ENCODE measurements around the gene RPS6KA2. TPM values are rescaled to one million over a fixed set of nuclear protein-coding genes. Genes with fewer than 3 reads are reported as not detected.
"Not testable (repeated sequence)": the region's sequence is repeated elsewhere in the genome, so short reads cannot be mapped to it uniquely, and the experiment has no call there.

RPS6KA2 gene
- total RNA-seq, 1 donor = 2.4 TPM

DNA sequence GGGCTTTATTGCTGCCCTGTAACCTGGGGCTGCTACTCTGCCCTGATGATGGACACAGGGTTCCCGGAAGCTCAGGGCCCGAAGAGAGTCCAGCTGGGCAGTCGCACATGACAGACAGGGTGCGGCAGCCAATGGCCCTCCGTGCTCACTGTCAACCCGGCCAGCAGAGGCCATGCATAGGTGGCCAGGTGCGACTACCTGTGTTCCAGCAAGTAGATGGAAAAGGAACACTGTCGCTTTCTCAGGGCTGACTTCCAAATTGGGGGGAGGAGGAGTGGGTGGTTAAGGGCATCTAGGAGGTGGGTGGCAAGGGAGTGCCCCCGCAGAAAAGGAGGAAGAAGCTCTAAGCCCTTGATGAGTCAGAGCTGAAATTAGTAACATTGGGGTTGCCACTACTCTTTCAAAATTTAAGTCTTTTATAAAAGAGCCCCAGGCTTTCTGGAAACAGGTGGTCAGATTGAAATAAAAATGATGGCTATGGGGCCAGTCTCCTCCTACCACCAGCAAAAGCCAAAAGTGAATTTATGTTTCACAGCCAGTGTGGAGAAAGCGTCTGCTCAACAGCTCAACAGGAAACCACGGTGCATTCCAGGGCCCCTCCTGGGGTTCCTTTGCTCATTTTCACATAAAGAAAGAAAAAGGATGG, 38.2 kb downstream of the RPS6KA2 start:
- H3K27me3 ChIP-seq (ENCODE audit: insufficient read depth, low read length) = no peaks in the 10 kb centered on the region
- H3K4me1 ChIP-seq (ENCODE audit: insufficient read depth, low read length) = peaks cover 54% of the 10 kb centered on the region
- H3K4me3 ChIP-seq (ENCODE audit: low read length) = no peak overlapping the region
- no peaks in the 10 kb centered on the region for H3K9me3 ChIP-seq (ENCODE audit: low read depth, low read length)

DNA sequence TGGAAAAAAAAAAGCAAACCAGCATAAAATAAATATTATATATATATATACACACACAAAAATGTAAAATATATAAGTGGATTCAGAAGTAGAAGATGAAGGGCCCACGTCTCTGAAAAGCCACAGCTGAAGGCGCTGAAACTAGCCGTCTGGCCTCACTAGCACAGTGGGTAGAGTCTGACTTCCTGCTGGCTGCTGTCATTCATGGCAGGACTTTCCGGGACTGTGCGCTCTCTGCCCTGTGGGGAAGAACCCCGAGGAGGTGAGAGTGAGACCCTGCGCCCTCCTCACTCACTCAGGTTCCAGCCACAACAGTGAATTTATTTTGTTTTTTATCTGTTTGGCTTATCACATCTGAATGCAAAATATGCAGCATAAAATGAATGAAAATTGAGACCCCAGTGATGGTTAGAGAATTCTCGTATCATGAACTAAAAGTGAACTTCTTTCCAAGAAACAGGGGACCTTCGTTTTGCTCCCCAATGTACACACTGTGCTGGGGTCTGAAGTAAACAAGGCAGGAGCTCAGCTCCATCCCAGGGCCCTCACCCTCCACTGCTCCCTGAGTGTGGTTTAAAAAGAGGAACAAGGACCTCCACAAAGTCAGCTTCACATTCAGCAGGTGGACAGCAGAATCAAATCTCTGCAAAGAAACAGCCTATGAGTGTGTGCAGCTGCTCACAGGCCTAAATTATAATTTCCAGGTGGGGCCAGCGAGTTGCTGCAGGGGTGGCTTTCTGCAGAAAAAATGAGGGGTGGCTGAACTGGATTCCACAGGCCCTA, 39.2 kb downstream of the RPS6KA2 start:
- H3K4me1 ChIP-seq (ENCODE audit: insufficient read depth, low read length) = peaks cover 63% of the 10 kb centered on the region
- no peak overlapping the region for H3K4me3 ChIP-seq (ENCODE audit: low read length)
- H3K9me3 ChIP-seq (ENCODE audit: low read depth, low read length) = no peaks in the 10 kb centered on the region
- no peaks in the 10 kb centered on the region for H3K27me3 ChIP-seq (ENCODE audit: insufficient read depth, low read length)

DNA sequence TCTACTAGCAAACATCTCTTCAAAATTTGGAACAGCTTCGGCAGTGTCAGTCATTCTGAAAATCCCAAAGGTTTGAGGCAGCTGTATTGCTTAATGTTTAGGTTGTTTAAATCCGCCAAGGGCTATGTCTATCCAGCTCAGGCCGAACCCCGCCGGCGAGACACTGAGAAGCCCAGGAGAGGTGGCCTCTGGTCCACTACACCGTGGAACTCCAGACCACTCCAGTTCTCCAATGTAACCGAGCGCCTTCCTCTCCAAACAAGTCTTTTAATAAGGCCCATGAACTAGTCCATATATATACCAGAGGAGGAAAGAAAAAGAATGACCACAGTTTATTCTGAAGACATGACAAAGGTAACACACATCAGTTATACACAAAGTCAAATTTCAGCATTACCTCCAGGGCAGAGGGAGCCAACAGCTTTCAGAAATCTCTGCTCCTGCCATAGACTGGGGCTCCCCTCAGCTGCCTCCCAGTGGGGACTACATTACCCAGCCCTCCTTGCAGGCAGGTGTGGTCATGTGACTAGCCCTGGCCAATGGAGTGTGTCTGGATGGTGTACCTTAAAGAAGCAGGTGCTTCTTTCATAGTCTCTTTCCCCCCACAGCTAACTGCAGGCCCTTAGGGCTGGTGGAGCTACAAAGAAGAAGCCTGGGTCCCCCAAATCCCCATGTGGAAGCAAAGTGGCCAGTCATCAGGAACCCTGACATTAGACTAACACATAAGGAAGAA, 40.5 kb downstream of the RPS6KA2 start, which contains the start of gene RAMACL:
RAMACL (minus strand) TSS at position 255 of the 733 bp plus-strand sequence; CDS start at position 54, 201 bp downstream.
- peaks cover 63% of the 10 kb centered on the region for H3K4me1 ChIP-seq (ENCODE audit: insufficient read depth, low read length)

DNA sequence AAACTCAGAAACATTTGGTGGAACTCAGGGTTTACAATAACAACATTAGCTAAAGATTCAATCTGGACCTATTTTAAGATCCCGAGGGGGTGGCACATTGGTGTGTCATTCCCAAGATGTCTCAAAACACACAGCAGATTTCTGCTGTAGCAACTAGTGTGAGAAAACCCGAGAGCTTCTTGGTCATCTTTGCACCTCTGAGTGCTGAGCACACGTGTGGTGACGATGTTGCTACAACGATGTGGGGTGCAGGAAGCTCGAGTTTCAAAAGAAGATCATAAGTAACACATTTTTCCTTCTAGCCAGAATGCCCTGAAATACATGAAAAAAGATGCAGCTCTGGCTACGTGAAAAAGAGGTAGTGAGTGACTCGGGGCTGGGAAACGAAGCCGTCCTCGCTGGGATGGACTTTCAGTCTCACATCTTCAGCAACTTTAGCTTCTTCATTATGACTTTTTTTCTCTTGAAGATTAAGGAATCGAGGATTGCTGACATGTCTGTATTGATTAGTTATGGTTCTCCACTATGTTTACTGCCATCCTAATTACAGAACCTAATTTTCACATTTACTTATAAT, 42.1 kb downstream of the RPS6KA2 start:
- H3K27me3 ChIP-seq (ENCODE audit: insufficient read depth, low read length) = no peaks in the 10 kb centered on the region
- peaks cover 55% of the 10 kb centered on the region for H3K4me1 ChIP-seq (ENCODE audit: insufficient read depth, low read length)
- H3K4me3 ChIP-seq (ENCODE audit: low read length) = no peak overlapping the region
- no peaks in the 10 kb centered on the region for H3K9me3 ChIP-seq (ENCODE audit: low read depth, low read length)

More for the DNA sequence above, 40.5 kb downstream of the RPS6KA2 start, which contains the start of gene RAMACL:
- H3K27me3 ChIP-seq (ENCODE audit: insufficient read depth, low read length) = no peaks in the 10 kb centered on the region
- H3K4me3 ChIP-seq (ENCODE audit: low read length) = no peak within 1 kb of the TSS
- no peaks in the 10 kb centered on the region for H3K9me3 ChIP-seq (ENCODE audit: low read depth, low read length)

DNA sequence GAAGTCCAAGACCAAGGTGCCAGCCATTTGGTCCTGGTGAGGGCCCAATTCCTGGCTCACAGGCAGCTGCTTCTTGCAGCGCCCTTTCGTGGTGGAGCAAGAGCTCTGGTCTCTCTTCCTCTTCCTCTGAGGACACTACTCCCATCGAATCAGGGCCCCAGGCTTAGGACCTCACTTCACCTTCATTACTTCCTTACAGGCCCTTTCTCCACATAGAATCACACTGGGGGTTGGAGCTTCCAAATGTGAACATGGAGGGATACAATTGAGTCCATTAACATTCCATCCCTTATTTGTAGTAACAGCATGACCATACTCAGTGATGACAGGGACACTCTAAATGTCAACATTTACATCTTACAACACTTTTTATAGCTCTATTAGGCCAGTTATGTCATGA, 42.9 kb downstream of the RPS6KA2 start:
- Histone ChIP-seq H3K27me3 (ENCODE audit: insufficient read depth, low read length) (no peaks in the 10 kb centered on the region), H3K4me1 (ENCODE audit: insufficient read depth, low read length) (peaks cover 47% of the 10 kb centered on the region), H3K4me3 (ENCODE audit: low read length) (no peak overlapping the region), H3K9me3 (ENCODE audit: low read depth, low read length) (no peaks in the 10 kb centered on the region)

DNA sequence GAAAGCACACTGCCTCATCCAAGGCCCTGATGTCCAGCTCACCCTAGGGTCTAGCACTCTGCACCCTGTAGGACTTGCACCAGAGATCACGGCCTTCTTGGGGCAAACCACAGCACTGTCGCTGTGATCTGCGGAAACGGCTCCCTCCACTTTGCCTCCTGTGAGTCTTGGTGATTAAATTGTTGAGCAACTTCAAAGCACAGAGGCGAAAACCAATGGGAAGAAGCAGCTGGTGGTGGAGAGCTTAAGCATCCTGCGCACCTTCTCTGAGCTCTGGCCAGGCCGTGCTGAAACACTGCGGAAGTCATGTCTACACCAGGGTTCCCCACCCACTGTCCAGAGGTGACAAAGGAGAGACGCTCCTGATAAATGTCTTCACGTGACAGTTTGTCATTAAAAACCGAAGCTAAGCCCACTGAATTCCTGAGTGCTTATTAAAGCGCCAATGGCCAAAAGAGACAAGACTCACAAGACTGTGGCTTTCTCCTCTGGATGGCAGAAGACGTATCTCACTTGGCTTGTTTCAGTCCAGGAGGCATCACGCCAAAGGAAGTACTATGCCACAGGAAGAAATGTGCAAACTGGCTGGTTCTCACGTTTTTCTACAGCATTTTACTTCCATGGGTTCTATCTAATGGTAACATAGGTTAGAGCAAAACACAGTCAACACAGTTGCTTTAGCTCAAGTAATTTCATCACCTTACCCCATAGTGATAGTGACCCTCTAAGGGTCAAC, 43.7 kb downstream of the RPS6KA2 start:
- peaks cover 40% of the 10 kb centered on the region for H3K4me1 ChIP-seq (ENCODE audit: insufficient read depth, low read length)
- H3K9me3 ChIP-seq (ENCODE audit: low read depth, low read length) = no peaks in the 10 kb centered on the region
- H3K4me3 ChIP-seq (ENCODE audit: low read length) = no peak overlapping the region
- no peaks in the 10 kb centered on the region for H3K27me3 ChIP-seq (ENCODE audit: insufficient read depth, low read length)

DNA sequence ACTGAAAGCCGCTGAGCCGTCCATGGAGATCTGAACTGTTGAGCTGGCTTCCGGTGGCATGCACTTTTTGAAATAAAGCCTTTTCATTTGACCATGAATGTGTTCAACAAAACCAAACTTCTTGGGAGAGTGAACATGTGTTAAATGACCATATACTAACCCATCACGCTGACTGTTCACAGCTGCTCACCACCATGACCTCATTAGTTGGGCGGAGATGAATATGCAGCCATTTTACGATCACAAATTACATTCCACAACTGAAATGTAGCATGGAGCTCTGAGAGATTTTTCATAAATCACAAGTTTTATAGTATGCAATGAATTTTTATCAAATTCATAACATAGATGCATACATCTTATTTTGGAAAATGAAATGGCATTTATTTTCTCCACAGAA, 44.8 kb downstream of the RPS6KA2 start:
- H3K27me3 ChIP-seq (ENCODE audit: insufficient read depth, low read length) = no peaks in the 10 kb centered on the region
- peaks cover 28% of the 10 kb centered on the region for H3K4me1 ChIP-seq (ENCODE audit: insufficient read depth, low read length)
- no peaks in the 10 kb centered on the region for H3K9me3 ChIP-seq (ENCODE audit: low read depth, low read length)
- no peak overlapping the region for H3K4me3 ChIP-seq (ENCODE audit: low read length)

DNA sequence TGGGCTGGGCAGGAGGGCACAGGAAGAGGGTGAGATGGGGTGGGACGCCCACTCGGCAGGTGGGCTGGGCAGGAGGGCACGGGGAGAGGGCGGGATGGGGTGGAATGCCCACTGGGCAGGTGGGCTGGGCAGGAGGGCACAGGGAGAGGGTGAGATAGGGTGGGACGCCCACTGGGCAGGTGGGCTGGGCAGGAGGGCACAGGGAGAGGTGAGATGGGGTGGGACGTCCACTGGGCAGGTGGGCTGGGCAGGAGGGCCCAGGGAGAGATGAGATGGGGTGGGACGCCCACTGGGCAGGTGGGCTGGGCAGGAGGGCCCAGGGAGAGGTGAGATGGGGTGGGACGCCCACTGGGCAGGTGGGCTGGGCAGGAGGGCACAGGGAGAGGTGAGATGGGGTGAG, 45.2 kb downstream of the RPS6KA2 start:
- H3K27me3 ChIP-seq (ENCODE audit: insufficient read depth, low read length); H3K4me3 ChIP-seq (ENCODE audit: low read length); H3K9me3 ChIP-seq (ENCODE audit: low read depth, low read length): not testable (repeated sequence)
- H3K4me1 ChIP-seq (ENCODE audit: insufficient read depth, low read length) = peaks cover 24% of the 10 kb centered on the region

DNA sequence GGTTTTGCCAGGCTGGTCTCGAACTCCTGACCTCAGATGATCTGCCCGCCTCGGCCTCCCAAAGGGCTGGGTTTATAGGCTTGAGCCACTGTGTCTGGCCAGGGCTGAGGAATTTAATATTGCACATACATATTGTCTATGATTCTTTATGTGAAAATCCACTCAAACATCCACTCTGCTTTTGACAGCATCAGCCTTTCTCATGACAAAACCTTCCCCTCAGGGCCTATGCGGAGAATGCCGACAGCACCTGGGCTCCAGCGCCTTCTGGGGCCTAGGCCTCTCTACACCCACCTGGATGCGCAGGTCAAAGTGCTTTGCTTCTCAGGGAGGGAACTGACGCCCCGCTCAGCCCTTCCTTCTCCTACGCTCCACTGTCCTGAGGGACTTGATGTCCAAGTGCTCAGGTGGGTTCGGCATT, 46.0 kb downstream of the RPS6KA2 start:
- Histone ChIP-seq H3K4me3 (ENCODE audit: low read length) (no peak overlapping the region), H3K9me3 (ENCODE audit: low read depth, low read length) (no peaks in the 10 kb centered on the region), H3K4me1 (ENCODE audit: insufficient read depth, low read length) (peaks cover 21% of the 10 kb centered on the region), H3K27me3 (ENCODE audit: insufficient read depth, low read length) (no peaks in the 10 kb centered on the region)

DNA sequence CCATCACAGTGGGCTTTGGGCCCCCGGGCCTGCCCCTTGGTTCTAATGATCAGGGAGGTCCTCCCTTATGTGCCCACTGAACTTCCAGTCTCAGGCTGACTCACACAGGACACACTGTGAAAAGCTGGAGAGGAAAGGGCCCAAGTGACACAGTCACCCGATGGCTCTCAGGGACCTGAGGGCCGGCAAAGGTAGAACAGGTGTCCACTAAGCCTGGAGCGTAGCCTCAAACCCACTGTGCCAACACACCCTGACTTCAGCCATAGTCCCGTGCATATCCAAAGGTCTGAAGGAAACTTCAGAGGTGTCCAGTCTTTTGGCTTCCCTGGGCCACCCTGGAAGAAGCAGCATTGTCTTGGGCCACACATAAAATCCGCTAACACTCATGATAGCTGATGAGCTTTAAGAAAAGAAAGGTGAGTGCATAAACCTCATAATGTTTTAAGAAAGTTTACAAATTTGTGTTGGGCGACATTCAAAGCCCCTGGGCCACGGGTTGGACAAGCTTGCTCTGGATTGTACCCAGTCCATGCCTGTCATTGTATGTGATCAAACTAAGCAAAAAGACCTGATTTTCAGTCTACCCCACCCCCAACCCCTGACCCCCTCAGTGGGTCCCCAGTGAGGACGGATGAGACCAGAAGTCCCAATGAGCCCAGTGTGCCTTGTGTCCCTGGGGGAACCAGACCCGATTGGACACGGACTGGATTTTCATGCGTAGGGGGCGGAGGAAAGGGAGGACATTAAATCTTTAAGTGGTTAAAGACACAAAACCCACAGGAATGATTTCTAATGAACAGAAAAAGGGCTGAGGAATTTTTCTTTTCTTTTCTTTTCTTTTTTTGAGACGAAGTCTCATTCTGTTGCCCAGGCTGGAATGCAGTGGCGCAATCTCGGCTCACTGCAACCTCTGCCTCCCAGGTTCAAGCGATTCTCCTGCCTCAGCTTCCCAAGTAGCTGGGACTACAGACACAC, 46.7 kb downstream of the RPS6KA2 start:
- peaks cover 21% of the 10 kb centered on the region for H3K4me1 ChIP-seq (ENCODE audit: insufficient read depth, low read length)
- H3K9me3 ChIP-seq (ENCODE audit: low read depth, low read length) = no peaks in the 10 kb centered on the region
- H3K27me3 ChIP-seq (ENCODE audit: insufficient read depth, low read length) = no peaks in the 10 kb centered on the region

DNA sequence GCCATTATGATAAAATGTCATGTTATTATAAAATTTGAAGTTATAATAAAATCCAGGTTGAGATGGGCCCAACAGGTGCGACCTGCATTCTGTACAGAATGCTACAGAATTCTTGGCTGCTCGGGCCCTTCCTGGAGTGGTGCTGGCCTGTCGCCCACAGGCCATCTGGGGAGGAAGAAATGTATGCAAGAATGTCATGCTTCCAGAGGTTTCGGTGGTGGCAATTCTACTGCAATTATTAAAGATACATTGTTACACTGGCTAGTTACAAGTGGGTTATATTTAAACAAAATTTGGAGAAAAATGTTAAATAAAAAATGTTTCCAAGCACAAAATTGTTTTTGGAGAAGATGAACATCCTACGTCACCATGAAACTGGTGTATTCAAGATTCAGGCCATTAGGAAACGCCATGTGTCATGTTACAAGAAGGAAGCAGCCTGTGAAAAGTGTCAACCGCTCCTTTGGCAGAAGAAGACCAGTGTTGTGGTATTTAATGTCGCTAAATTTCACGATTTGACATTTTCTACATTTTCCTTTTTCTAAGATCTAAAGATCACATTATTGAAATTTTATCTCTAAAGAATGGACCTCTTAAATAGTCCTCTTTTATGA, 47.7 kb downstream of the RPS6KA2 start:
- H3K4me3 ChIP-seq (ENCODE audit: low read length) = no peak overlapping the region
- peaks cover 14% of the 10 kb centered on the region for H3K4me1 ChIP-seq (ENCODE audit: insufficient read depth, low read length)

More for the DNA sequence above, 46.7 kb downstream of the RPS6KA2 start:
- H3K4me3 ChIP-seq (ENCODE audit: low read length) = no peak overlapping the region

DNA sequence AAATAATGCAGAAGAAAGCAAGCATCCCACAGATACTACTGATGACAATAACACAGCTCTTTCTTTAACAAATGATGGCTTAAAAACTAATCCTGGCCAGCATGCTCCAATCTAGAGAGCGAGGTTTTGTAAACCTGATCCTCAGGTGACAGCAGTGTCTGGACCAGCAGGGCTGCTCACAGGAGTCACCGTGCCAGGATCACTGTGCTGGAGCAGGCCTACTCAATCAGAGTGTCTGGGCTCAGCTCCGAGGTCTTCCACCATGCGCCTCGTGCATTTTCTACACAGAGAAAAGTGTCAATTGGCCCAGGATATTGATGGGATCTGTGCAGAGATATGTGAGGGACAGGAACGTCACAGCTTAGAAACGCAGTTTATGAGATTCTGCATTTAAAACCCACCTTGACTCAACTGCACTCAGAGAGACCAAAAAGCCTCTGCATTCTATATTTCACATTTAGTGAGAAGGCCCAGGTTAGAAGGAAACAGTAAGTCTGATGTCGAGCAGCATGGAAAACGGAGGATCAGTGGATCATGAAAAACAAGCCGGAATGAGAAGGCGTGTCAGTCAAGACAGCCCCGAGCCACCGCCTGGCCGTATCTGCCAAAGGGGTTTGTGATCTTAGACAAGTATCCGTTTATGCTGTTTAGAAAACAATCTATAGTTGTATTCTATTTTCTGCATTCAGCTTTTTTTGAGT, 48.4 kb downstream of the RPS6KA2 start:
- Histone ChIP-seq H3K9me3 (ENCODE audit: low read depth, low read length) (no peaks in the 10 kb centered on the region), H3K4me3 (ENCODE audit: low read length) (no peak overlapping the region), H3K27me3 (ENCODE audit: insufficient read depth, low read length) (no peaks in the 10 kb centered on the region)

More for the DNA sequence above, 47.7 kb downstream of the RPS6KA2 start:
- no peaks in the 10 kb centered on the region for H3K9me3 ChIP-seq (ENCODE audit: low read depth, low read length)
- H3K27me3 ChIP-seq (ENCODE audit: insufficient read depth, low read length) = no peaks in the 10 kb centered on the region

DNA sequence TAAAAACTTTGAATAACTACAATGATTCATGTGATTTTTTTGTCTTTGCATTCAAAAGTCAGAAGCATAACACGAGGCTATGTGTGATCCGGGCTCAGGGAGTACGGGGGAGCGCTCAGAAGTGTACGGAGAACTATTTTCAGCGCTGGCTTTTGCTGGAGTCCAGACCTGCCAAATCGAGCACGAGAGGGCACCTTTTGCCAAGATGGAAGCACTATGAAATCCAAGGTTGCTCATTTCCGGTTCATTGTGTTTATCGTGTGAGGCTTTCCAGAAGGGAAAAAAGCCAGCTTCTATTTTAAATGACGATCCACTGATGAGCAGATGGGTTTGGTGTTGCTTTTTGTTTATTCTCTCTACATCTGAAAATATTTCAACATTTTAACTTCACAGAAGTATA, 51.8 kb downstream of the RPS6KA2 start:
- Histone ChIP-seq H3K4me1 (ENCODE audit: insufficient read depth, low read length) (no peaks in the 10 kb centered on the region), H3K27me3 (ENCODE audit: insufficient read depth, low read length) (no peaks in the 10 kb centered on the region), H3K9me3 (ENCODE audit: low read depth, low read length) (no peaks in the 10 kb centered on the region), H3K4me3 (ENCODE audit: low read length) (no peak overlapping the region)

More for the DNA sequence above, 48.4 kb downstream of the RPS6KA2 start:
- H3K4me1 ChIP-seq (ENCODE audit: insufficient read depth, low read length) = peaks cover 7% of the 10 kb centered on the region

Data from mononuclear cell (primary cell).